SK-N-MC (cell line): Measurements from ENCODE around the gene KCTD19.
A peak's percentile ranks its signal among the peaks of the same experiment; 100 is the strongest.

Source experiments
- DNase-seq: peaks from one replicate; pipeline ENCODE4 v3.0.0-alpha.2; 2011; ENCODE audit warnings: low read depth, low spot score
- H3K27ac ChIP-seq: fragments of 200-600 bp; sonication (generic); 2 replicates; pipeline ENCODE4 v1.5.1; 2016; ENCODE audit warnings: mixed run types
- H3K36me3 ChIP-seq: fragments of 200-600 bp; sonication (generic); 2 replicates; pipeline ENCODE4 v1.6.1; 2017; ENCODE audit warnings: antibody characterized with exemption, low read length, mixed read lengths; ENCODE audit not compliant: insufficient read depth
- H3K4me3 ChIP-seq: fragments of 200-600 bp; sonication (generic); 2 replicates; pipeline ENCODE4 v1.5.1; 2016
- H3K9ac ChIP-seq: fragments of 200-600 bp; sonication (generic); 2 replicates; pipeline ENCODE4 v1.8.0; 2017; ENCODE audit warnings: mixed run types, mixed read lengths; ENCODE audit not compliant: insufficient read length
- H3K9me3 ChIP-seq: fragments of 200-600 bp; sonication (generic); 2 replicates; pipeline ENCODE4 v1.6.1; 2017; ENCODE audit warnings: low read depth, mild to moderate bottlenecking, antibody characterized with exemption, low read length, moderate library complexity, mixed read lengths
- EZH2 ChIP-seq: fragments of 200-600 bp; sonication (generic); IDR thresholded peaks from one replicate; pipeline ENCODE4 v1.6.1; 2017; ENCODE audit warnings: antibody characterized with exemption
- FOXP2 ChIP-seq: optimal IDR thresholded peaks from 2 replicates; pipeline ENCODE3; 2011; ENCODE audit warnings: mild to moderate bottlenecking, moderate library complexity; ENCODE audit not compliant: insufficient read depth; ENCODE audit errors: extremely low read length, control extremely low read depth
- POLR2AphosphoS5 ChIP-seq: IDR thresholded peaks from 2 replicates; pipeline ENCODE4 v1.6.1; 2012; ENCODE audit warnings: mild to moderate bottlenecking, low read depth, low read length, borderline replicate concordance

Gene KCTD19

GRCh38 chr16:67252609-67253497, 73.7 kb downstream of the KCTD19 start:
- TF ChIP-seq POLR2AphosphoS5 (no peak), FOXP2 (no peak), EZH2 (no peak)
- Histone ChIP-seq H3K4me3 (no peak overlapping the region), H3K9me3 (no peaks in the 10 kb centered on the region), H3K27ac (no peak overlapping the region), H3K9ac (no peak overlapping the region), H3K36me3 (no peaks in the 10 kb centered on the region)
- no peak for DNase-seq

GRCh38 chr16:67250045-67250327, 76.6 kb downstream of the KCTD19 start:
- no peaks in the 10 kb centered on the region for H3K9me3 ChIP-seq
- H3K4me3 ChIP-seq = no peak overlapping the region
- no peak overlapping the region for H3K9ac ChIP-seq
- H3K36me3 ChIP-seq = no peaks in the 10 kb centered on the region
- no peak overlapping the region for H3K27ac ChIP-seq
- no peak for DNase-seq
- no peak for TF ChIP-seq EZH2
- TF ChIP-seq POLR2AphosphoS5 = no peak
- no peak for TF ChIP-seq FOXP2

GRCh38 chr16:67249178-67250044, 77.1 kb downstream of the KCTD19 start:
- H3K4me3 ChIP-seq = no peak overlapping the region
- DNase-seq = no peak
- no peak overlapping the region for H3K9ac ChIP-seq
- H3K9me3 ChIP-seq = no peaks in the 10 kb centered on the region
- H3K36me3 ChIP-seq = no peaks in the 10 kb centered on the region
- H3K27ac ChIP-seq = no peak overlapping the region
- TF ChIP-seq FOXP2 (no peak), POLR2AphosphoS5 (no peak), EZH2 (no peak)

- peak within 1 kb of the TSS; percentile 82 for H3K4me3 ChIP-seq
- no peaks in the 10 kb centered on the region for H3K9me3 ChIP-seq
- no peaks in the 10 kb centered on the region for H3K36me3 ChIP-seq
- H3K9ac ChIP-seq = peak within 1 kb of the TSS; percentile 37
- DNase-seq = no peak
- TF ChIP-seq EZH2 = no peak
- TF ChIP-seq POLR2AphosphoS5 = no peak
- no peak for TF ChIP-seq FOXP2
- H3K27ac ChIP-seq = no peak within 1 kb of the TSS
Measured at GRCh38 chr16:67248401-67249177, 78.0 kb downstream of the KCTD19 start, which contains the start of gene SLC9A5. Gene SLC9A5, plus strand, starts transcription at chr16:67248979. Its CDS starts 36 bp downstream, at chr16:67249015.

GRCh38 chr16:67248073-67248400, 78.5 kb downstream of the KCTD19 start:
- Histone ChIP-seq H3K27ac (no peak overlapping the region), H3K9ac (peak overlapping the region; percentile 37), H3K36me3 (no peaks in the 10 kb centered on the region), H3K9me3 (no peaks in the 10 kb centered on the region), H3K4me3 (peak overlapping the region; percentile 82)
- DNase-seq = no peak
- TF ChIP-seq FOXP2 (no peak), EZH2 (no peak), POLR2AphosphoS5 (no peak)

- no peaks in the 10 kb centered on the region for H3K9me3 ChIP-seq
- TF ChIP-seq FOXP2 (no peak), EZH2 (no peak), POLR2AphosphoS5 (peak; percentile 59; the same call in 1 of the 2 replicates)
- H3K9ac ChIP-seq = peak within 1 kb of the TSS; percentile 37
- no peaks in the 10 kb centered on the region for H3K36me3 ChIP-seq
- H3K27ac ChIP-seq = no peak within 1 kb of the TSS
- DNase-seq = no peak
- peak within 1 kb of the TSS; percentile 82 for H3K4me3 ChIP-seq
Measured at GRCh38 chr16:67247192-67248072, 79.1 kb downstream of the KCTD19 start, which contains the start of gene FHOD1. Gene FHOD1, minus strand, starts transcription at chr16:67247481. Its CDS starts 71 bp downstream, at chr16:67247410.

- no peak for TF ChIP-seq POLR2AphosphoS5
- no peak for TF ChIP-seq FOXP2
- no peak for TF ChIP-seq EZH2
- DNase-seq = no peak
- Histone ChIP-seq H3K9ac (no peak overlapping the region), H3K4me3 (peak overlapping the region; percentile 82), H3K9me3 (no peaks in the 10 kb centered on the region), H3K36me3 (no peaks in the 10 kb centered on the region), H3K27ac (no peak overlapping the region)
Measured at GRCh38 chr16:67246756-67247191, 79.8 kb downstream of the KCTD19 start.
